Amygdala (tissue), 56 donors: Measurements from ENCODE around the gene ZAR1.
"Not testable (repeated sequence)": the region's sequence is repeated elsewhere in the genome, so short reads cannot be mapped to it uniquely, and the experiment has no call there.

Experiments used
- DNase-seq, 56 donors: peaks; one replicate each; lab custom pipeline; 2025; lab: John Stamatoyannopoulos, UW

Gene ZAR1

GRCh38 chr4:48490012-48490679, at the start of gene ZAR1:
Gene ZAR1 (plus strand): TSS chr4:48490252. CDS start chr4:48490292, 40 bp downstream.
- no peak for DNase-seq

- not testable (repeated sequence) for DNase-seq
These were observed 49.1 kb upstream of the ZAR1 start for GRCh38 chr4:48440914-48441313.

GRCh38 chr4:48445704-48446103, 44.3 kb upstream of the ZAR1 start:
- DNase-seq: no peak

- DNase-seq: no peak
These were observed 43.4 kb upstream of the ZAR1 start for GRCh38 chr4:48446642-48447041.

- no peak for DNase-seq
These were observed 40.9 kb upstream of the ZAR1 start for GRCh38 chr4:48449151-48449550.

- DNase-seq: no peak
These were observed 39.3 kb upstream of the ZAR1 start for GRCh38 chr4:48450740-48451139.

GRCh38 chr4:48451656-48452055, 38.4 kb upstream of the ZAR1 start:
- DNase-seq: not testable (repeated sequence)

- DNase-seq: no peak
These were observed 35.5 kb upstream of the ZAR1 start for GRCh38 chr4:48454591-48454990.

- no peak for DNase-seq
These were observed 29.1 kb upstream of the ZAR1 start for GRCh38 chr4:48461000-48461399.

GRCh38 chr4:48462363-48462762, 27.7 kb upstream of the ZAR1 start:
- no peak for DNase-seq

- DNase-seq: no peak
These were observed 22.6 kb upstream of the ZAR1 start for GRCh38 chr4:48467442-48467841.

- no peak for DNase-seq
These were observed 22.2 kb upstream of the ZAR1 start for GRCh38 chr4:48467891-48468290.

- DNase-seq: no peak
These were observed 19.9 kb upstream of the ZAR1 start for GRCh38 chr4:48470137-48470536.

- DNase-seq: peak in 10 of 56 donors; percentile 6 to 45 (median 18)
These were observed 19.5 kb upstream of the ZAR1 start for GRCh38 chr4:48470570-48470969.

- no peak for DNase-seq
These were observed 17.3 kb upstream of the ZAR1 start for GRCh38 chr4:48472794-48473193.

- DNase-seq: no peak
These were observed 14.3 kb upstream of the ZAR1 start for GRCh38 chr4:48475770-48476169.

GRCh38 chr4:48478273-48478672, 11.8 kb upstream of the ZAR1 start:
- no peak for DNase-seq

GRCh38 chr4:48481581-48481980, 8.5 kb upstream of the ZAR1 start:
- DNase-seq: no peak

GRCh38 chr4:48483006-48483776, 6.9 kb upstream of the ZAR1 start, which contains the start of gene SLC10A4:
Gene SLC10A4 (plus strand): TSS chr4:48483343. CDS start chr4:48483562, 219 bp downstream.
- DNase-seq: no peak

GRCh38 chr4:48483777-48484493, 6.1 kb upstream of the ZAR1 start:
- no peak for DNase-seq

GRCh38 chr4:48484494-48485168, 5.4 kb upstream of the ZAR1 start:
- DNase-seq: no peak
